Germinal center (tissue), 1 donor: Measurements from ENCODE around the gene KCNQ1OT1.

Source experiments
- DNase-seq: peaks from one replicate; pipeline ENCODE4 v3.0.0; 2012; ENCODE audit warnings: mixed read lengths, low spot score

Gene KCNQ1OT1

GRCh38 chr11:2737226-2737590 is 37.4 kb upstream of the KCNQ1OT1 start:
- DNase-seq: no peak

GRCh38 chr11:2736577-2737225 is 36.9 kb upstream of the KCNQ1OT1 start:
- DNase-seq: no peak

GRCh38 chr11:2735053-2735589 is 35.3 kb upstream of the KCNQ1OT1 start:
- DNase-seq: no peak

- no peak for DNase-seq
Measured at GRCh38 chr11:2734181-2735052, 34.6 kb upstream of the KCNQ1OT1 start.

- no peak for DNase-seq
Measured at GRCh38 chr11:2732940-2733628, 33.3 kb upstream of the KCNQ1OT1 start.

- no peak for DNase-seq
Measured at GRCh38 chr11:2732261-2732939, 32.6 kb upstream of the KCNQ1OT1 start.

GRCh38 chr11:2731130-2732125 is 31.6 kb upstream of the KCNQ1OT1 start:
- no peak for DNase-seq

GRCh38 chr11:2730272-2731129 is 30.7 kb upstream of the KCNQ1OT1 start:
- DNase-seq: no peak

- DNase-seq: no peak
Measured at GRCh38 chr11:2729841-2730240, 30.0 kb upstream of the KCNQ1OT1 start.

DNA sequence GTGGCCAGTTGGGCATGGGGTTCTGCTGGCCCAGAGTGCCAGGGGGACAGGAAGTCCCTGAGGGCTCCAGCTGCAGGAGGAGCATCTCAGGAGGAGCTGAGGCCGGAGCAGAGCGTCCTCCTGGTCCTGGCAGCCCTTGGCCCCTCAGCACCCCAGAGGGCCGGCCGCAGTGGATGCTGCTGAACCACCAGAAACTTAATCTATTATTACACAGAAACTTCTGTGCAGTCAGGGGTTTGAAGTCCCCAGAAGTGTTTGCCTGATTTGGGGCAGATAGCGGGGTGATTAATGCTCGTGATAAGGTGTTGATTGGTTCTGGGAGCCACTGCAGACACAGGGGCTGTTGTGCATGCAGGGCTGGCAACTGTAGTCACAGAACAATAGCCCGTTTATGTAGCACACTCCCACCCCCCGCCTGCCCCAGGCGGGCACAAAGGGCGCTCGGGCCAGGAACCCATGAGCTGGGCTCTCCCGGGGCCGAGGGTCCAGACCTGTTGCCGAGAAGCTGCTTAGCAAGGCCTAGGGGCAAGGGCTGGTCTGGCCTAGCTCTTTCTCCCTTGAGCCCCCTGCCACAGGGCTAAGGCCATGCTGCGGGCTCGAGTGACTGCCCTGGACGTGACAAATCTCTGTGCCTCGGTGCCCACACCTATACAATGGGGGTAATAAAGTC is 29.0 kb upstream of the KCNQ1OT1 start:
- no peak for DNase-seq

DNA sequence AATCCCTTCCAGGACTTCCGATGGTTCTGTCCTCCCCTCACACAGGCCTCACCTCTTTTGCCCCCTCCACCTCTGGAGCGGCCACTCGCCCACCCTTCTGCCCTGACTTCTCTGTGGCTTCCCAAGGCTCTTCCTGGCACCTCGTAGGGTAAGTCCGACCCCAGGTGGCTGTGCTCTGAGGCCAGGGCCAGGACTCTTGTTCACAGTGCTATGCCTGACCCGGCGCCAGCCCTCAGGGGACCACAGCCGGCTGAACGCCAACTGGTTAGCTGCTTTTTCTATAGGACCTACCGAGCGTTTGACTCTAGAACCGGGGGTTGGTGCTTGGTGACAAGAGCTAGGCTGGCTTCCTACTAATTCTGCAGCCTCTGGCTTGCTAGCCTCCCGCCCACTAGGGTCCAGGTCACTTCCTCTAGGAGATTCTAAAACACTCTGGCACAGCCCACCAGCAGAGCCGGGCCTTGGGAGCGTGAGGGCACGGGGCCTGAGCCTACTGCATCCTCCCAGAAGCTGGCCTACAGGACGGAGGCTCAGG is 28.4 kb upstream of the KCNQ1OT1 start:
- no peak for DNase-seq

GRCh38 chr11:2726964-2727363 is 27.2 kb upstream of the KCNQ1OT1 start:
- DNase-seq: no peak

DNA sequence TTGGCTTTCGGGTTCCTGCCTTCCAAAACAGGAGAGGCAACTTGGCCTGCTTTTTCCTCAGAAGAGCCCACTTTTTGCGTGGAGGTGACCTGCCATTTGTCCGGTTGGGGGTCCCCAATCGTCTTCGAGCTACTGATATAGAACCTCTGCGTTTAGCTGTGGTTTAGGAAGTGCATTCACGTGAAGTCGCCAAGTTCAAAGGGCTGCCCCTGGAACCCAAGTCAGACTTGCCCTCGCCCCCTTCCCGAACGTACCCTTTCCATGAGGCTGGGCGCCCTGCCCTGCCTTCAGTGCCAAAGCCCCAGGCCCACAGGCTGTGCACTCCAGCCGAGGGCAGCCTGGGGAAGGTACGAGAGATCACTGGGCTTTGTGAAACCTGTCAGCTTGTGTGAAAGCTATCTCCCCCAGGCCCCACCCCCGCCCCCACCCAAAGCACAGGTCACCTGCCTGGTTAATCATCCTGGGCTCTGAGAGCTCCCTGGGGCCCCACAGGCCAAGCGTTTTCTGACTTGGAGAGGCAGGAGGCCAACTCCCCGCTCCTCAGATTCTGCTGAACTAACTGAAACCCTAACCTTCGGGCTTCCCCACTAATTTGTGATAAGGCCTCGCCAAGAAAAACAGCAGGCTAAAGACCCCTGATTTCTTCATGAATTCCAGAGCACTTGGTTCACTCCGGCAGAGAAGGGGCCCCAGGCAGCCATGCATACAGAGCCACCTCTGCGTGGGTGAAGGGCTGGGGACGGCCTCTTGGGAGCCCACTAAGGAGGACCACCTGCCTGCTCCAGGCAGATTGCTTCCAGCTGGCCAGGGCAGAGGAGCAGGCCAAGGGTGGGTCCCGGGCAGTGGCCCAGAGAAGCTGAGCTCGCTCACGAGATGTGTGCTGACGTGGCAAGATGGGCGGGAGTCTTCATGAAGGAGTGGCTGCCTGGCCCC is 25.8 kb upstream of the KCNQ1OT1 start:
- no peak for DNase-seq

DNA sequence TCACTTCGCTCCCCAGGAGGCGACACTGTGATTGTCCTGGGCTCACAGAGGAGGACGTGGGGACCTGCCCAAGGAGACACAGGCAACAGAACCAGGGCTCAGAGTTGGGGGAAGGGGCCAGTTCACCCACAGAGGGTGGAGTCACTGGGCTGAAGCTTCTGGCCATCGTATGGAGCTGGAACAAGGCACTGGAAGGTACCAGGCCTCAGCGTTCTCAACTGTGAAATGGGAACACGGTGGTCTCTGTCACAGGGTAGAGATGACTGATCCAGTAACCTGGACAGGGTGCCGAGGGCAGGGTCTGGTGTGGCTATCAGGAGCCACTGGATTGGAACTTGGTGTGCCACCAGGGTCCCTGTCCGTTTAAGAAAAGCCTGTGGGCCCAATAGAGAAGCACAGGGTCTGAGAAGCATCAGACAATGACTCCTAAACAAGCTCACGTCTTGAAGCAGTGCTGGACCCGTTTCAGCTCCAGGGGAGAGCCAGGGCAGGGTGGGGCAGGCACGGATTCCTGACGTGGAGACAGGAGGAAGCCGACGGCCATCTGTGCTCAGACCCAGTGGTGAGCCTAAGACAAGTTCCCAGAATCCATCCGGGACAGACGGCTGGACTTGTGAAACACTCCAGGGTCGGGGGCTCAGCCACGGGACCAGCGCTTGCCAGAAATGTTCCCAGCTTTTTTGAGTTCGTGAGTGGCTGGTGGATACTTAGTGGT is 25.0 kb upstream of the KCNQ1OT1 start:
- no peak for DNase-seq

DNA sequence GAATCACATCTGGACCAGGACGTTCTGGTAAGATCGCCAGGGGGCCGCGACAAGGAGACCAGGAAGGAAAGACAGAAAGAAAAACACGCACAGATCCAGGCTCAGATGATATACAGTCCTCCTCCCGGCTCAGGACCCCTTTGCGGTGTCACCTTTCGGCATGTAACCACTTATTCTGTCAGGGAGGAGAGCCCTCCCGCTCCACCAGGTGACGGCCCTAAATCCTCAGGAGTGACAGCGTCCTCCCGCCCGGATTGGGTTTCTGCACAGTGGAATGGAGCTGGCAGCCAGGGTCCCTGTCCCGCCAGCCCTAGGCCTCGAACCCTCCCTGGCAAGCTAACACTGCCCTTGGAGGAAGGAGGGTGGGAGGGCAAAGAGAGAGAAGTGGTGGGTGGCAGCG is 24.3 kb upstream of the KCNQ1OT1 start:
- DNase-seq: no peak

DNA sequence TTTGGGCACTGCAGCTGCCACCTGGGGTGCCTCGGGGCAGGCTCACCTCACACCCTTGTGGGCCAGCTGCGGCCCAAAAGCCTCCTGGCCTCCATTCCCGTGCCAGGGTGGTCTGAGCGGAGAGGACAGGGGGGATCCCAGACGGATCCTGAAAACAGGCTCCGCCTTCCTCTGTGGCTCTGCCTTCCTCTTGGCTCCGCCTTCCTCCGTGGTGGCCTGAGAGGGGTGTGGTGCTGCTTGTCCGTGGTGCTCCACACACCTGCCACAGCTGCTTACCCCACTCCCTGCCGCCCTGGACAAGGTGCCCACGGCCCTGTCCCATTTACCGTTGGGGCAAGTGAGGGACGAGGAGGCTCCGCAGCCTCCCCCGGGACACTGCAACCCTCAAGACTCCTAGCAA is 23.2 kb upstream of the KCNQ1OT1 start:
- DNase-seq: no peak

- DNase-seq: no peak
Measured at GRCh38 chr11:2721210-2721916, 21.6 kb upstream of the KCNQ1OT1 start.
